GOT3 (cell line): ENCODE measurements around the gene FAT1.

Experiments used
- DNase-seq: peaks from one replicate; lab custom pipeline; 2025; ENCODE audit warnings: mixed read lengths; lab: John Stamatoyannopoulos, UW

Gene FAT1

GRCh38 chr4:186755550-186756519, 32.2 kb upstream of the FAT1 start:
- DNase-seq: no peak

GRCh38 chr4:186754976-186755375, 31.3 kb upstream of the FAT1 start:
- no peak for DNase-seq

- no peak for DNase-seq
Measured at GRCh38 chr4:186752325-186752724, 28.7 kb upstream of the FAT1 start.

- DNase-seq: no peak
Measured at GRCh38 chr4:186749611-186750281, 26.1 kb upstream of the FAT1 start.

- DNase-seq: no peak
Measured at GRCh38 chr4:186746581-186746980, 22.9 kb upstream of the FAT1 start.

GRCh38 chr4:186743261-186743660, 19.6 kb upstream of the FAT1 start:
- DNase-seq: no peak

GRCh38 chr4:186740822-186741221, 17.2 kb upstream of the FAT1 start:
- no peak for DNase-seq

- no peak for DNase-seq
Measured at GRCh38 chr4:186739802-186740434, 16.3 kb upstream of the FAT1 start.

- DNase-seq: no peak
Measured at GRCh38 chr4:186739317-186739716, 15.7 kb upstream of the FAT1 start.

GRCh38 chr4:186738421-186738820, 14.8 kb upstream of the FAT1 start:
- no peak for DNase-seq

- DNase-seq: no peak
Measured at GRCh38 chr4:186737427-186737826, 13.8 kb upstream of the FAT1 start.

GRCh38 chr4:186736466-186736865, 12.8 kb upstream of the FAT1 start:
- DNase-seq: no peak

- DNase-seq: no peak
Measured at GRCh38 chr4:186734251-186734650, 10.6 kb upstream of the FAT1 start.

- no peak for DNase-seq
Measured at GRCh38 chr4:186733778-186734177, 10.1 kb upstream of the FAT1 start.

- DNase-seq: no peak
Measured at GRCh38 chr4:186730621-186731020, 7.0 kb upstream of the FAT1 start.

GRCh38 chr4:186729856-186730255, 6.2 kb upstream of the FAT1 start:
- no peak for DNase-seq

GRCh38 chr4:186728631-186729271, 5.1 kb upstream of the FAT1 start:
- DNase-seq: no peak

- no peak for DNase-seq
Measured at GRCh38 chr4:186727977-186728519, 4.4 kb upstream of the FAT1 start.

- no peak for DNase-seq
Measured at GRCh38 chr4:186727169-186727976, 3.7 kb upstream of the FAT1 start.

- peak; percentile 22 for DNase-seq
Measured at GRCh38 chr4:186726426-186727168, 2.9 kb upstream of the FAT1 start.
